GM12865 (cell line): Measurements from ENCODE around the gene SCN9A.

Experiments
- DNase-seq: peaks from one replicate; pipeline ENCODE4 v3.0.0; 2010; ENCODE audit warnings: low read depth
- H3K4me3 ChIP-seq: 2 replicates; pipeline ENCODE4 v1.5.1; 2011; ENCODE audit warnings: mild to moderate bottlenecking, low read depth, low read length, control low read depth
- TF ChIP-seq, protein P1 (sequence below): IDR thresholded peaks from 2 replicates; pipeline ENCODE4 v1.5.1; 2011; ENCODE audit warnings: low read length, control low read depth, low read depth, inconsistent platforms; ENCODE audit not compliant: insufficient read depth; ENCODE audit errors: missing control alignments

SCN9A gene

DNA sequence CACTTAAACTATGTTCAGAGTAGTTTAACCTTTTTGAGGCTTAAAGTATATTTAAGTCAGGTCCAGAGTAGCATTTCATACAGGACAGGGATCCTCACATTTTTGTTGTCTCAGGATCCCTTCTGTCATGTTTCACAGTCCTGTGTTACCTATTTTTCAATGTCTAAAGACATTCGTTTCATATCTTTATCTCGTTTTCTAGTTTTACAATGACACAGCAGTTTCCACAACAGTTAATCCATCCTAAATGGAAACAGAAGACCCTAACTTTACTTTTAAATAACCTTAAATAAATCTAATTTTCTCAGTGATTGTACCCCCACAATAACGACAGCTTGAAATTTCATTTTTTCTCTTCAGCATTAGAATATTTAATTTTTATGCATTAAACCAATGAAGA lies 17.3 kb upstream of the SCN9A start:
- H3K4me3 ChIP-seq, result no peak overlapping the region
- TF ChIP-seq, protein P1, sequence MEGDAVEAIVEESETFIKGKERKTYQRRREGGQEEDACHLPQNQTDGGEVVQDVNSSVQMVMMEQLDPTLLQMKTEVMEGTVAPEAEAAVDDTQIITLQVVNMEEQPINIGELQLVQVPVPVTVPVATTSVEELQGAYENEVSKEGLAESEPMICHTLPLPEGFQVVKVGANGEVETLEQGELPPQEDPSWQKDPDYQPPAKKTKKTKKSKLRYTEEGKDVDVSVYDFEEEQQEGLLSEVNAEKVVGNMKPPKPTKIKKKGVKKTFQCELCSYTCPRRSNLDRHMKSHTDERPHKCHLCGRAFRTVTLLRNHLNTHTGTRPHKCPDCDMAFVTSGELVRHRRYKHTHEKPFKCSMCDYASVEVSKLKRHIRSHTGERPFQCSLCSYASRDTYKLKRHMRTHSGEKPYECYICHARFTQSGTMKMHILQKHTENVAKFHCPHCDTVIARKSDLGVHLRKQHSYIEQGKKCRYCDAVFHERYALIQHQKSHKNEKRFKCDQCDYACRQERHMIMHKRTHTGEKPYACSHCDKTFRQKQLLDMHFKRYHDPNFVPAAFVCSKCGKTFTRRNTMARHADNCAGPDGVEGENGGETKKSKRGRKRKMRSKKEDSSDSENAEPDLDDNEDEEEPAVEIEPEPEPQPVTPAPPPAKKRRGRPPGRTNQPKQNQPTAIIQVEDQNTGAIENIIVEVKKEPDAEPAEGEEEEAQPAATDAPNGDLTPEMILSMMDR, result no peak
- no peak for DNase-seq

GRCh38 chr2:166388481-166389070 lies 12.8 kb upstream of the SCN9A start:
- no peak overlapping the region for H3K4me3 ChIP-seq
- DNase-seq, result no peak
- TF ChIP-seq, protein P1, result no peak

DNA sequence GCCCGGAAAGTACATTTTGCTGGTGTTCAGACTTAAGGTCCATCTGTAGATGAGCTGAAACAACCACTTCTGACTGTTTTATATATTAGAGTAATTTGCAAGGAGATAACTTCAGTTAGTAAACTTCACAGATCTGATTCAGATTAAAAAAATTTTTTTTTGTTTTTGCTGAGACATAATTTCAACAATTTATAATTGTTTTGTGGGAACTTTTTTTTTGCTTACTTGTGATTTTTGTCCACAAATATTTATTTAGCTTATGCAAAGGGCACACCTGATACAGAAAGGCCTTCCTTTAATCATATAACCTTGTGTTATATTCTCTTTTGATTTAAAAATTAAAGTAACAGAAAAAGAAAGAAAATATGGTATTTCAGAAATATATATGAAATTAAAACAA lies 9.6 kb upstream of the SCN9A start:
- H3K4me3 ChIP-seq, result no peak overlapping the region
- no peak for DNase-seq
- TF ChIP-seq, protein P1, result no peak

DNA sequence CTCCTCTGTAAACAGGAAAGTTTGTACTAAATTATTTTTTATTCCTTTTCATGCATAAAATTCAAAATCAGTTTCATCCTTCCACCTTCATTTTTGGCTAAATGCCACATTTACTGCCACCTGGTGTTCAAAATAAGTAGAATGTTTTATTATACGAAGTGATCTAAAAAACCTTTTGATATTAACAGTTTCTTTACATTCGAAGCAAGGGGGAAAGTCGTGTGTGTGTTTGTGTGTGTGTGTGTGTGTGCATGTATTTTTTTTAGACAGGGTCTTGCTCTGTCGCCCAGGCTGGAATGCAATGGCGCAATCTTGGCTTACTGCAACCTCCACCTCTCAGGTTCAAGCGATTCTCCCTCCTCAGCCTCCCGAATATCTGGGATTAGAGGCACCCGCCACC lies 9.0 kb upstream of the SCN9A start:
- TF ChIP-seq, protein P1, result peak; percentile 12
- peak; percentile 4 for DNase-seq
- H3K4me3 ChIP-seq, result no peak overlapping the region

DNA sequence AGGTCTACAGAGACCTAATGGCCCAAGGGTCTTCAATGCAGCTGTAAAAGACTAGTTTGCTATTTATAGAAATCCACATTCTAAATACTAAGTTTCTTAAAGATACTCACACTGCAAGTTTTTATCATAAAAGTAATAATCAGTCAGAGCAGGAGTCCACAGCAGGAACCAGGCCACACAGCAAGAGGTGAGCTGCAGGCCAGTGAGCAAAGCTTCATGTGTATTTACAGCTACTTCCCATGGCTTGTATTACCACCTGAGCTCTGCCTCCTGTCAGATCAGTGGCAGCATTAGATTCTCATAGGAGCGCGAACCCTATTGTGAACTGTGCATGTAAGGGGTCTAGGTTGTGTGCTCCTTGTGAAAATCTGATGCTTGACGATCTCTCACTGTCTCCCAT lies 6.7 kb upstream of the SCN9A start:
- TF ChIP-seq, protein P1, result no peak
- no peak for DNase-seq
- H3K4me3 ChIP-seq, result no peak overlapping the region

- no peak overlapping the region for H3K4me3 ChIP-seq
- DNase-seq, result no peak
Measured at GRCh38 chr2:166380615-166381014, 4.9 kb upstream of the SCN9A start.

More at GRCh38 chr2:166380615-166381014, 4.9 kb upstream of the SCN9A start:
- TF ChIP-seq, protein P1, result no peak
